ENCODE results near the gene ATF3.

- TF ChIP-seq CTCF (IDR thresholded peaks at IDR 0.05): no peak
- no peak for TF ChIP-seq POLR2A (IDR thresholded peaks at IDR 0.05)
Observed at GRCh38 chr1:212568978-212569537, 39.5 kb upstream of the ATF3 start.

All from uterus (tissue), 2 donors.